Hematopoietic multipotent progenitor cell treated with erythropoietin and hydrocortisone succinate and interleukin-3 and kit ligand, for 8 days (in vitro differentiated cells): Measurements from ENCODE around the gene IFNG.

Source experiments
- DNase-seq: peaks from one replicate; pipeline ENCODE4 v3.0.0-alpha.2; 2015

The IFNG gene

DNA sequence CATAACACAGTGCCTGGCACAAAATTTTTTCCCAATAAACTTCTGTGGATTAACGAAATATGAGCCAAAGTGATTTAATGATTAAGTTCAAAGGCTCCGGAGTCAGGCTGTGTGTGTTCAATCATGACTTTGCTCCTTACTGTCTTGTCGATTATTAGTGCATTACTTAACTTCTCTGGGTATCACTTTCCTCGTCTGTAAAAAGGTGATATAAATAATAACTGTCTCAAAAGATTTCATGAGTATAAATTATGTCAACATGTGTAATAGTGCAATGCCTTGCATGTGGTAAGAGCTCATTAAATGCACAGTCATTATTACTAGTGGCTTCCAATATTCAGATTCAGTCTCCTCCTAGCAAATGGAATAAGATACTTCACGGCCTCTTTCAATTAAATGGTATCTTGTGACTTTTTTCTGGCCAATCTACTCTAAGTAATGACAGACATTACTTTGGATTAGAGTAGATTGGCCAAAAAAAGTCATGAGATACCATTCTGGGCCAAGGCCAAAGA is 6.8 kb upstream of the IFNG start:
- DNase-seq, result no peak

DNA sequence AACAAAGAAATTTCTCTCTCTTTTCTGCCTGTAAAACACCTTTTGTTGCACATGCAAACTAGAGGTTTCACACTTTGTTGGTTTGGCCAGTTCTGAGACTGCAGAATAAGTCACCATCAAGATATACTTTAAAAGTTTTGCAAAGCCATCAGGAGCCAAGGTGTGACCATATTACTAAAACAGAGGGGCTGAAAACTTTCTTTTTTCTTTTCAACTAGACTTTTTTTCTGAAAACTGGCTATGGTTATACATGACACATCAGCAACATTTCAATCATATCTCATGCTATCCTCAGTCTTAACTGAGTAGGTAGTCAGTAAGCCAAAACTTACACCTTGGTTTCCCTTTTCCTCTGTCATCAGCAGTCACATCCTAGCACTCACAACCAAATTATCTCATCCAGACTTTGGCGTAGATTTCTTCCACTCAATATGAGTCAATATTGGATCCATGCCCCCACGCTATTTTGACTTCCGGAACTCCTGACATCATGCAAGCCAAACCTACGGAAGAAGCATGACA is 4.1 kb upstream of the IFNG start:
- DNase-seq, result no peak

DNA sequence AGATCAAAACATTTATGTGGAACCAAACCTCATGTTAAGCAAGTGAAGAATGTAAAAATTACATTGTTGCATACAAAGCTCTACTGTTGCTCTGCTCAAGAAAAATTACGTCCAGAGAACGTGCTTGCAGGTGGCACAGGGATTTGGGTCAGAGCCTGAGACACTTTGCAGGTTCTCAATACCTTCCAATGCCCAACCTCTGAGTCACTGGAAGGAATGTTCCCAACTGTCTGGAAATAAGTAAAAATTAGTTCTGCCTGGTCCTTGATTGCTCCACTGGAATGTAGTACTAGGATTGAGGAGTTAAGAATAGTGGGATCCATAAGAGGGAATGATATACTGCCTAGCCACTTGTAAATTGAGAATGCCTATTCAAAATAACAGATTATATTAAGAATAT is 2.8 kb upstream of the IFNG start:
- DNase-seq, result no peak

DNA sequence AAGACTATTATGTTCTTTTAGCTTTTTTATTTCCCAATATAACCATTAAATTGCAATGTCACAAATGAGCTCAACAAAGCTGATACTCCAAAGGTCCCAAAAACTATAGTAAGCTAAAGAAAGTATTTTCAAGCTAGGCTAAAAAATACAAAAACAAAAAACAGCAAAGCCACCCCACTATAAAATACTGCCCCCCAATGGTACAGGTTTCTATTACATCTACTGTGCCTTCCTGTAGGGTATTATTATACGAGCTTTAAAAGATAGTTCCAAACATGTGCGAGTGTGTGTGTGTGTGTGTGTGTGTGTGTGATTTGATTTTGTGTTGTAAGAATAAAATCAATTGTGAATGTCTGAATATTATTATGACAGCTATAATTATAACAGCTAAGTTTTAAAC is 1.1 kb downstream of the IFNG start:
- DNase-seq, result peak; percentile 43

DNA sequence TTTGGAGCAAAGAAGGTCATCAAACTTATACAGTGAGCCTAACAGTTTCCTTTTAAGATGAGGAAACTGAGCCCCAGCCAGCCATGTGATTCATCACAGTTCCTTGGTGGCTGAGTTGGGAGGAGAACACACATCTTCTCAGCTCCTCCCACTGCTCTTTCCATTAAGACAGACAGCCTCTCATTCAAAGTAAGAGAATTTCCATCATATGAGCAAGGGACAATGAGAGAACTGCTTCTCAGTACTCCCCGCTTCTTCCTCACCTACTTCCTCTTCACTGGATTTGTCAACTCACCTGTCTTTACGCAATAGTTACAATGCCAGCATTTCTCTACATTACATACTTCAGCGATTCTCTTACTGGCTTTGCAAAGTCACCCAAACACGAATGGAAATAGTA is 2.2 kb downstream of the IFNG start:
- no peak for DNase-seq

DNA sequence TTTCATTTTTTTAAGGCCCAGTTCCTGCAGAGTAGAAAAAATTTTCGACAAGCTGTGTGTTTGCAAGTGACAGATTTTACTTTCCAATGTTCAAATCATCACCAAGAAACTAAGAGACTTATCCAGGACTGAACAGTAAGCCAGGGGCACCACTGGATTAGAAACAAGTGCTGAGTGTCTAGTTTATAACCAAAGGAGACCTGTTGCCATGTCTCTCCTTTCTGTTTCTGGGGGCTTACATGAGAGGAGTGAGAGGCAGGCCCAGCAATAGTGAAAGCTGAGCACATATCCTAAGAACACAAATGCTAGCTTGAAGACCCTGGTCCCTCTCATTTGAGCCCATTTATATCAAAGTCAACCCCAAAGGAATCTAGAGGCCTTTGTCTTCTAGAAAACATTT is 2.9 kb downstream of the IFNG start:
- DNase-seq, result no peak

DNA sequence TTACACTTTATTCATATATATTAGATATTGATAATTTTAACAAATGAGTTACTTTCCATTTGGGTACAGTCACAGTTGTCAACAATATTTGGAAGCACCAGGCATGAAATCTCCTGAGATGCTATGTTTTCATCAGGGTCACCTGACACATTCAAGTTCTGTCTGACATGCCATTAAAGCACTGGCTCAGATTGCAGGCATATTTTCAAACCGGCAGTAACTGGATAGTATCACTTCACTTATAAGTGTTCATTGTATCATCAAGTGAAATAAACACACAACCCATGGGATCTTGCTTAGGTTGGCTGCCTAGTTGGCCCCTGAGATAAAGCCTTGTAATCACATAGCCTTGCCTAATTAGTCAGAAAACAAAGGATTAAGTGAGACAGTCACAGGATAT is 4.8 kb downstream of the IFNG start:
- DNase-seq, result no peak

DNA sequence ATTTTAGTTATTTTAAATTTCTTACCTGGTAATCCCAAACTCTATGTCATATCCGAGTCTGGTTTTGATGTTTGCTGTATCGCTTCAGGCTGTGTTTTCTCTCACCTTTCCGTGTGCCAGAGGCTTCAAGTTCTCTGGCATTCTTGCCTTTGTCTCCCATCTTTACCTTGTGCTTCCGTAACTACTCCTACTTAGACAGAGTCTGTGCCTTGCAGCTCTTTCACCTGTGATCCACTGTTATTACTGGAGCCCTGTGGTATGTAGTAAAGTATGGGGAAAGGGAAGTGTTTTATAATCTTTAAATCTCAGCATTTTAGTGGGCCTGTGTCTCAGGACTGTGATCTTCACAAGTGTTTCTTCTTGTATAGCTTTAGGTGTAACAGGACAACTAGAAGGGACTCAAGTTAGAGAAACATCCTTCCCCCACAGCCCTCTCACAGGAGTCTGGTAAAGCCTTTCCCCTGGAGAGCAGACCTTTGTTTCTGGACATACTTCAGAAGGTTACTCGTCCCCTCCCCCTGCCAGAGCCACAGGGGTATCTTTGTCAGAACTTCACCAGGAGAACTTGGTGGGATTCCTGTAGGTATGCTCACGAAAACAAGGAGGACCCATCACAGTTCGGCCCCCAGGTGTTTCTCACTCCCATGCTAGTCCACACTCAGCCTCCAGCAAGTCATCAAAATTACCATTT is 11.1 kb downstream of the IFNG start:
- no peak for DNase-seq

DNA sequence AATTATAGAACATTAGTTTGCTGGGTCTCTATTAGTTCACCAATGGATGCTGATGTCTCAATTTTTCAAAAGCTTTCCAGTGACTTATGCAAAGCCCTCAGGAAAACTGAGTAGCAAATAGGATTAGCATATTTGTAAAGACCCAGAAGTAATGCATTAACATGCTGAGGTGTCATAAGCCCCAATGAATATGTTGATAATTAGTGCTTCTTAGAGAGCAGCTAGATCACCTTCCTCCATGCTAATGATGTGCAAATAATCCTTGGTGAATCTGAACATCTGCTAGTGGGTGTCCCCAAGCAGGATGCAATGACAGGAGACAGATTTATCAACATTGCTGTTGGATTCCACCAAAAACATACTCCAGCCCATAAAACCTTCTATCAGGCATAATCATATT is 19.0 kb downstream of the IFNG start:
- DNase-seq, result no peak

DNA sequence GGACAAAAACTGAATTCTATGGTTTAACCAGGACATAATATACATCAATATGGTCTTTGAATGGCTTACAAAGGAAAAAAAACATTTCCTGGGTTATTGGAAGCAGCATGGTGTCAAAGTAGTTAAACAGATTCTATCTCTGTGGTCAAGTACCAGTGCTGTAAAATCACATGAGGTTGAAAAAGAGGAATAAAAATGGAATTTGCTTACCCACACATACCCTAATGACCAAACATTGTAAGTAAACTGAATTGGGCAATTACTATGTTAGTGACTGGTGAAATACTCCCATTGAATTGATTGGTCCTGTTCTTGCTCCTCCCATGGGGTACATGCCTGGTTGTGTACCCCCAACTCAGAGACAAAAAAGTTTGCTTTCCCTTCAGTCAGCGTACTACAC is 19.6 kb downstream of the IFNG start:
- no peak for DNase-seq

DNA sequence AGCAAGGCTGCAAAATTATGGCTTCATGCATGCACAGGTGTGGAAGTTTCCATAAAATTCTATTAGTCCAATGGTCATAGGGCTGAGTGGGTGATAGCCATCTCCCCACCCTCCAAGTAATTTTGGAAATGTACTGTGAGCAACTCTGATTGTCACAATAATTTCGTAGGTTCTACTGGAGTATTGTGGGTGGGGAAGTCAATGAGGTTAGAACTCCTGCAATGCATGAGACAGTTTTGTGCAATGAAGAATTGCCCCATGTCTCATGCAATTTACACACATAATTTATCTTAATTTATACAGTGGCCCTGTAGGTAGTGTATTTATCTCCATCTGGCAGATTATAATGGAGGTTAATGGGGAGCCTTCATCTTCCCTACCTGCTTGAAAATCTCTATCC is 20.5 kb downstream of the IFNG start:
- DNase-seq, result no peak

DNA sequence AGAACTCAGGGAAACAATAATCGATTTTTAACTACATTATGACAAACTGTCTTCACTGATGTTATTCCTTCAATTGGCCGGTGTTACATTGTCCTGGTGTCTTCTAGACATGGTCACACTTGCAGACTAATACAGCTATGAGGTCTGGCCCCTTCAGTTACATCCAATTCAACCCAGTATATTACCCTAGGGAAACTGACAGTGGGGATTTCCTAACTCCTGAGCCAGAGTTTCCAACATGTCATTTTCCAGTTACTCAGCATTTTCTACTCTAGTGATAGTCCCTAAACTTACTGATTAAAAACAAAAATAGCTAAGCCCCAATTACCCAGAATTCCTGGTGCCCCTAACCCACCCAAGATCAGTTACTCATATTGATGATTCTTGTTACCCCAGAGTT is 21.1 kb downstream of the IFNG start:
- no peak for DNase-seq

DNA sequence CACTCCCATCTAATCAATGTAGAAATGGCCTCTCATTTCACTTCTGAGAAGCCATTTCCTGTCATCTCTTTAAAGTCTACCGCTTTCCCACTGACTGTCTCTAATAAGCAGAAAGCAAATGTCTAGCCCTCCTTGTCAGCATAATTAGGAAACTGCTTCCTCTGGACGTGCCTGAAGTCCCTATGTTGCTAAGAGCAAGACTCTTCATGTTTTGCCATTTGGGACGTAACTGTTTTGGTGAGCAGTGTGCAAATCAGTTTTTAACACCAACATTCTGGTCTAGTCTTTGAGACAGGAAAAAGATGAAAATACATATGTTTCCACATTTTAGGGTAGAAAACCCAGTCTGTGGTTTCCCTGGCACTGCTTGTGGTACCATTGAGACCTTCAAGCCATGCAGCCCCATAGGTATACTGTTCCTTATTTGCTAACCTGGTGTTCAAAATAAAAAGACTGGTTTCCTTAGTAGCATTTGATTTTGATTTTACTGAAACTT is 22.2 kb downstream of the IFNG start:
- no peak for DNase-seq

DNA sequence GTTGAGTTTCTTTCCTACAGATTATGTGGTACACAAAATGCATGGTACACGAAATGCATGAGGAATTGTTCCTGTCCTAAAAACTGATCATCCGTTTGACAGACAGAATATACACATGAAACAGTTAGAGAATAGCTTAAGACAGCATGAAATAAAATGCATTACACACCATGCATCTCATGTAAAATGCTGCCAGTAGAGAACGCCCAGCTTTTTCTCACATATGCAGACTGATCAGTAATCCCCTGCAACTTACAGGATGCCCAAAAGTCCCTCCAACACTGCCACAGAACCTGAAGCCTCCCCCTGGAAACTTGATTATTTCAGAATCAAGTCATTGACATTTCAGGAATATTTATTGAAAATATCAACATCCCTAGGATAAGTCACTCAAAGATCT is 24.0 kb downstream of the IFNG start:
- no peak for DNase-seq

DNA sequence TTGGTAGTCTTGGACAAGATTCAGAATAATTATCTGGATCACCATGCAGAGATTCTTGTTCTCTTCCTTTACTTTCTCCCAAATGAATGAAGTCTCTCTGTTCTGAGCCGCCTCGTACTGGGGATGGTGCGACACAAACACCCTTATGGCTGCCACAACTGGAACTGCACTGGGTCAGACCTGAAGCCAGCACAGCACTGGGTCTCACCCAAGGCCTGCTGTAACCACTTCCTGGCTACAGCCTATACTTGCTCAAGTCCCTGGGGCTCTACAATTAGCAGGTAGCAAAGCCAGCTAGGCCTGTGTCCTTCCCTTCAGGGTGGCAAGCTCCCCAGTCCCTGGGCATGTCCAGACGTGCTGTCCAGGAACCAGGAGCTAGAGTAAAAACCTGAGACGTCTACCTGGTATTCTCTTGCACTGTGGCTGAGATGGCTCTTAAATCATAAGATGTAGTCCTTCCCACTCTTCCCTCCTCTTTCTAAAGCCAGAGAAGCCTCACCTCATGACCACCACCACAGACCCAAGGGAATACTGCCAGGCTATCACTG is 27.6 kb downstream of the IFNG start:
- no peak for DNase-seq

DNA sequence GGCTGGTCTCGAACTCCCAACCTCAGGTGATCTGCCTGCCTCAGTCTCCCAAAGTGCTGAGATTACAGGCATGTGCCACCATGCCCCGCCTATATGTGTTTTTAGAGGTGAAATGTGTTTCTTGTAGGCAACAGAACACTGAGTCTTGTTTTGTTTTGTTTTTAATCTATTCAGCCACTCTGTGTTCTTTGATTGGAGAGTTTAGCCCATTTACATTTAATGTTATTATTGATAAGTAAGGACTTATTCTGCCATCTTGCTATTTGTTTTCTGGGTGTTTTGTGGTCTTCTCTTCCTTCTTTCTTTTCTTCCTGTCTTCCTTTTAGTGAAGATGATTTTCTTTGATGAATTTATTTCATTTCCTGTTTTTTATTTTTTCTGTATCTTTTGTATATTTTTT is 29.6 kb downstream of the IFNG start:
- DNase-seq, result no peak

DNA sequence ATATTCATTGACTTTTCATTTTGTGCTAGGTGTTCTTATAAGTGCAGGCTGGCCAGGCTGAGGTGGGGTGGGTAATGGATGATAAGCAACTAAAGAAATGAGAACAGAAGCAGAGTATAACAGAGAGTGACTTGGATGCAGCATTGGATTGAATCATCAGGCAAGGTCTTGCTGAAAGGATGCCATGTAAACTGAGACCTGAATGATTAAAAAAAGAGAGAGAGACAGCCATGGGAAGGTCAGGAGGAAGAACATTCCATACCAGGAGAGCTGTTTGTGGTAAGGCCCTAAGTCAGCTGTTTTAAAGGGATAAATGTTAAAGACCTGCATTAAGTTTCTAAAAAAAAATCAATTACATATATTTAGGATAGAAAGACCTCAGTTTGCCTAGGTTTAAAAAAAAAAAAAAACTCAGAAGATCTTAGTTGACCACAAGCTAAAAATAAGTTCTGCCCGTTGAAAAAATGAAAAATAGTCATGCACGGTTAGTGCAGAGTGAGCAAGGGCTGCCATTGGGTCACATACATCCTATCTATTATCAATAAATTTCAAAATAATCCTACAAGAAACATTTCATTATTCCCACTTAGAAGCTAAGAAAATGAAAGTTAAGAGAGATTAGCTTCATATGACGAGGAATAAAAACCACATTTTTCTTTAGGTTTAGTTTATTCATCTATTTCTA is 37.2 kb downstream of the IFNG start:
- DNase-seq, result no peak

DNA sequence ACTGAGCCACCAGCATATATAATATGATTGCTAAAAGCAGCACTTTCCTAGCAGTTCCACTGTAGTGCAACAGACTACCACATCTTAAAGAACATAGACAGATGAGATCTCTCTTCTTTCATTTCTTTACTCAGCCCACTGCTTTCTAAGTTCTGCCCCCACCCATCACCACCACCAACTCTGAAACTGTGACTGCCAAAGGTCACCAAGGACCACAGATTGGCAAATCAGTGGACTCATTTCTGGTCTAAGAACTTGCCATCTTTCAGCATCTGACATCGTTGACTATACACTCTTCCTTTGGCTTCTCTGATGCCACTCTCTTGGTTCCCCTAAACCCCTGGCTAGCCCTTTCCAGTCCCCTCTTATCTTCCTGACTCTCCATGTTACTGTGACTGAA is 38.4 kb downstream of the IFNG start:
- no peak for DNase-seq

DNA sequence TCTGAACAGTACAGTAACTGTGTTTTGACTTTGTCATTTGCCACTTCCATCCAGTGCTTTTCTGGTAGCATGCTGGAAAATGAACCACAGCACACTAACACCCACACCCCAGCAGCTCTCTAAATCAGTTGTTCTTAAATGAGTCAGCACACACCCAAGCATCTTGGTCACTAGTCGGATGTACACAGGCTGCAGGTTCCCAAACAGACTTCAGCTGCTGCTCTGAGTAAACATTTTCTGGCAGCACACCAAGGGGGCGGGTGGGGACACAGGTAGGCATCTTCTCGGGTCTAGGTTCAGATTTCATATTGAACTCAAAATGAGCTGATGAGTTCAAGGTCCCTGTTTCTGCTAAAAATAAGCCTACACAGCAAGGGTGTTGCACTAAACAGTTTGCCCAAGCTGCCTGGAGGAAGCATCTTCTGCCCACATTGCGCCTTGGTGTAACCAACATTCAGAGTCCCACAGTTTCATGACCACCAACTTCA is 39.8 kb downstream of the IFNG start:
- no peak for DNase-seq

DNA sequence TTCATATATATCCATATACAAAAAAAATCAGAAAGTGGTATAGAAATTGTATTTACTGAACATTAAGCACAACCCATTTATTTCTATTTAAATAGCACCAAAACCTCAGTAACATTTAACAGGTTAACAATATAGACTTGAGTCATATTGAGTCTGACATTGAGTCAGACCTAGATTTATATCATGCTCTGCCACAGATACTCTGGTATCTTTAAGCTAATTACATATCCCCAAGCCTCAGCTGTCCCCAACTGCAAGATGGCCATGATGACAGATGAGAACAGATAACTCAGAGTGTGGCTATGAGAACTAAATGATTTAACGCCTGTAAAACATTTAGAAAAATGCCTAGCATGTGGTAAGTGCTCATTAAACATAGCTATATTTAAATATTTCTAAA is 40.3 kb downstream of the IFNG start:
- no peak for DNase-seq

DNA sequence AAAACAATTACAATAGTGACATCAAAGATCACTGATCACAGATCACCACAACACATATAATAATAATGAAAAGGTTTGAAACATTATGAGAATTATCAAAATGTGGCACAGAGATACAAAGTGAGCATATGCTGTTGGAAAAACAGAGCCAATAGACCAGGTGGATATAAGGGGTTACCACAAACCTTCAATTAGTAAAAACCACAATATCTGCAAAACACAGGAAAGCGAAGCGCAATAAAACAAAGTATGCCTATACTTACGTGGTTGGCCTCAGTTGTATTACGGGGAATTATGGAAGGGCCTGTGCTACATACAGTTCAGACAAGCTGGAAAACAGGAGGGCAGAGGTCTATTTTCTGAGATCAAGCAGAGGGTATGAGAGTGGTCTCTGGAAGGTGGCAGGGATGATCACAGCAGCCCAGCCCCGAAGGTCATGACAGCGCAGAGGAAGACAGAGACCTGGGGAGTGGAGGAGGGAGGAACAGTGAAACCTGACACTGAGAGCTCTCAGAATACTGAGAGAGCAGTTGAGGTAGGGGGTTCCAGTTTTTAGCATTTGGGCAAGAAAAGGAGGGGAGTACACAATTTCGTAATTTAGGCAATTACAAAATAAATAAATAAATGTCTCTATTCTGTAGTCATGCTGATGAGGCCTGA is 41.3 kb downstream of the IFNG start:
- no peak for DNase-seq

DNA sequence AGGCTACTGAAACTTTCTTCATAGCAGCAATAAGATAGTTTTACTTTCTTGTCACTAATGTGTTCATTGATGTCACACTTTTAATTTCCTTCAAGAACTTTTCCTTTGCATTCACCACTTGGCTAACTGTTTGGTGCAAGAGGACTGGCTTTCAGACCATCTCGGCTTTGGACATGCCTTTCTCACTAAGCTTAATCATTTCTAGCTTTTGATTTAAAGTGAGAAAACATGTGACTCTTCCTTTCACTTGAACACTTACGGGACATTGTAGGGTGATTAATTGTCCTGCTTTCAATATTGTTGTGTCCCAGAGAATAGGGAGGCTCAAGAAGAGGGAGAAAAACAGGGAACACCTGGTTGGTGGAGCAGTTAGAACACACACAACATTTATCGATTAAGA is 41.9 kb downstream of the IFNG start:
- DNase-seq, result no peak

DNA sequence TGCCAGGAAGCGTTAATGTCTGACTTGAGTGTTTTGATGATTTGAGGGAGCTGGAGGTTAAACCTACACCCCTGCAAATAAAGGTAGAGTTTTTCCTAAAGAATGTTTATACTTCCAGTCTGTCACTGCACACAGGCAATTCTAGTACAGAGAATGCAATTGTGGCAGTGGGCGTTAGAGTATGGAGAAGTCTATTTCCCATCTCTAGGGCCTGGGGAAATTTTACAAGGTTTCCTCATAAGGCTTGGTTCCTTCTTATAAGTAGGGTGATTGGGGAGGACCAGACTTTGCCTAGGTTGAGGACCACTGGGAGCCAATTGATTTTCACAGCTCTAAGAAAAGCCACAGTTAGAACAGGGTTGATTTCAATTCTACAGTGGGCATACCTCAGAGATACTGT is 44.3 kb downstream of the IFNG start:
- DNase-seq, result no peak
